GM21529 (cell line): ENCODE measurements around the gene SIRT4.
A peak's percentile ranks its signal among the peaks of the same experiment; 100 is the strongest.

Experiments
- ATAC-seq: cut with Tn5 transposase; IDR thresholded peaks from one replicate; pipeline ENCODE4 v1.9.1; 2021; ENCODE audit not compliant: unreplicated experiment

The SIRT4 gene

GRCh38 chr12:120278137-120279069 is 23.7 kb upstream of the SIRT4 start:
- no peak for ATAC-seq

- no peak for ATAC-seq
Observed at GRCh38 chr12:120283318-120283717, 18.8 kb upstream of the SIRT4 start.

- no peak for ATAC-seq
Observed at GRCh38 chr12:120284381-120284780, 17.7 kb upstream of the SIRT4 start.

- no peak for ATAC-seq
Observed at GRCh38 chr12:120286768-120287490, 15.2 kb upstream of the SIRT4 start.

GRCh38 chr12:120287491-120287890 is 14.6 kb upstream of the SIRT4 start:
- no peak for ATAC-seq

- no peak for ATAC-seq
Observed at GRCh38 chr12:120290609-120291305, 11.4 kb upstream of the SIRT4 start.

GRCh38 chr12:120292411-120292660 is 9.8 kb upstream of the SIRT4 start:
- peak; percentile 1 for ATAC-seq

GRCh38 chr12:120292661-120293531 is 9.2 kb upstream of the SIRT4 start, which contains the start of gene RNU4-1:
Gene RNU4-1 (minus strand): TSS chr12:120293237.
- peak; percentile 54 for ATAC-seq

- no peak for ATAC-seq
Observed at GRCh38 chr12:120314220-120314619, 12.1 kb downstream of the SIRT4 start.

GRCh38 chr12:120316798-120317223 is 14.7 kb downstream of the SIRT4 start:
- no peak for ATAC-seq

GRCh38 chr12:120317224-120318105 is 15.3 kb downstream of the SIRT4 start:
- peak; percentile 99 for ATAC-seq

GRCh38 chr12:120321382-120322202 is 19.5 kb downstream of the SIRT4 start:
- ATAC-seq: no peak

- no peak for ATAC-seq
Observed at GRCh38 chr12:120323772-120324171, 21.7 kb downstream of the SIRT4 start.

GRCh38 chr12:120324841-120325417 is 22.8 kb downstream of the SIRT4 start:
- no peak for ATAC-seq

- no peak for ATAC-seq
Observed at GRCh38 chr12:120327593-120327992, 25.5 kb downstream of the SIRT4 start, which contains the start of gene PLA2G1B. Gene PLA2G1B (minus strand): TSS chr12:120327779. CDS start chr12:120327753, 26 bp downstream.

GRCh38 chr12:120328228-120328627 is 26.1 kb downstream of the SIRT4 start:
- no peak for ATAC-seq

GRCh38 chr12:120331390-120331789 is 29.3 kb downstream of the SIRT4 start:
- no peak for ATAC-seq

GRCh38 chr12:120332041-120332440 is 29.9 kb downstream of the SIRT4 start:
- no peak for ATAC-seq
